GM19452 (cell line): ENCODE results near the gene PCYT2.

Source experiments
- ATAC-seq: cut with Tn5 transposase; IDR thresholded peaks from one replicate; pipeline ENCODE4 v1.9.1; 2021; ENCODE audit not compliant: unreplicated experiment

PCYT2 gene

DNA sequence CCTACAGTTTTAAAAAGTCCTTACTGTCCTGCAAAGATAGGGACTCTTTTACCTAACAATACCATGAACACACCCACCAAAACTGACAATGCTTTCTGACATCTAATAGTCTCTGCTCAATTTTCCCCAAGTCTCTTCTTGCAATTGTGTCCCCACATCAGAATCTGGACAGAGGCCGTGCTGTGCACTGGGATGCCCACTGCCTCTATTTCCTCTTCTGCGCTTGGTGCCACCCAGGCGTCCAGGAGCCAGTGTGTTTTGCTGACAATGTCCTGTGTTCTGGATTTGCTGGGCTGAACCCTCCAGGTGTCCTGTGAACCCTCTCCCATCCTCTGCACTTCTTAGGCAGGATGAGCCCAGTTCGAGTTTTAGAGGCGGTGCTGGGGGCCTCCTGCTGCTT lies 33.6 kb downstream of the PCYT2 start:
- ATAC-seq: no peak

DNA sequence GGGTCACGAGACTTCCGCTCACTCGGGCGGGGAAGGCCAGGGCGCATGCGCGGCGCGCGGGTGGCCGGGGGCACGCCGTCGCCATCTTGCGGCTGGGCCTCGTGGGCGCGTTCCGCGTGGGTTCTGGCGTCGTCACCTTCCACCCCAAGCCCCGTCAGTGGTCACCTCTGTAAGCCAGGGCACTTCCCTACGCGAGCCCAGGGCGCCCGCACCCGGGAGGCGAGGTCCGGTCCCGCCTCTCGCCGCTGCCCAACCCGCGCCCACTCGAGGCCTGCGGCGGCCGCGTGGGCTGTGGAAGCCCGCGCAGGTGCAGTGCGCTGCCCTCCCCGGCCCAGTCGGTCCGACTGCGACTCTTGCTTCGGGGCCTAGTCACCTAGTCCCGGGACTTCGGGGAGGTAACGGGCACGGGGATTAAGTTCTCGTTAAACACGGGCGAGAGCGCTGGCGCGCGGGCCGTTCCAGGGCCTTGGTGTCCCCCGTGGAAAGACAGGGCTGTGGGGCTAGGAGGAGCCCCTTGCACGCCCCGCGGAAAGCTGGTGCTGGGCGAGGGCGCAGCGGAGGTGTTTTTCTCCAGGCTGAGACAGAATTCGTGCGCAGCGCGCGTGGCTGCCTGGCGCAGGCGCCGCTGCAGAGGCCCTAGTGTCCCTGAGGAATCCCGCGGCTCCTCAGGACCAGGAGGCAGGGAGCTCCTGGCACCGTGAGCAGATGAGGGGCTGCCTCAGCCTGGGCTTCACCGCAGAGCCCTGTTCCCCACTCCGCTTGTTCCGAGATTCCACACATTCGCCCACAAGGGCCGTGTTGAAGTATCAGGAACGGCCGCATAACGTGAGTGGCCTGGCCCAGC lies 39.6 kb downstream of the PCYT2 start:
- ATAC-seq: peak; percentile 36

DNA sequence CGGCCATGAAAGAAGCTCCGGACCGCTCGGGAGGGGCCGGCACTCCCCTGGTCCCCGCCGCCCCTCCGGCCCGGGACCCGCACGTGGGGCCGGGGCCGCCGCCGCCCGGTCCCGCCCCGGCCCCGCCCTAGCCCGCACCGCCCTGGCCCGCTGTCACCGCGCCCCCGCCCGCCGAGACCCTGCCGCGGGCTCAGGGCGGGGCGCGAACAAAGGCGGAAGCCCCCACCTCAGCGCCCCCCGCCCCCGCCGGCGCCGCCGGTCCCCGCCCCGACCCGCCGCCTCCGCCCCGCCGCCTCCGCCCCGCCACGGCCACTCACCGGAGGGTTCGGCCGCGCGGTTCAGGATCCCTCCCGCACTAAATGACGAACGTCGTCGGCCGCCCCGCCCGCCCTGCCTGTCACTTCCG lies 40.2 kb downstream of the PCYT2 start, which contains the start of gene ARHGDIA:
ARHGDIA (minus strand) TSS at position 357 of the 406 bp plus-strand sequence. CDS start 1,407 bp downstream, outside the sequence.
- peak; percentile 25 for ATAC-seq

DNA sequence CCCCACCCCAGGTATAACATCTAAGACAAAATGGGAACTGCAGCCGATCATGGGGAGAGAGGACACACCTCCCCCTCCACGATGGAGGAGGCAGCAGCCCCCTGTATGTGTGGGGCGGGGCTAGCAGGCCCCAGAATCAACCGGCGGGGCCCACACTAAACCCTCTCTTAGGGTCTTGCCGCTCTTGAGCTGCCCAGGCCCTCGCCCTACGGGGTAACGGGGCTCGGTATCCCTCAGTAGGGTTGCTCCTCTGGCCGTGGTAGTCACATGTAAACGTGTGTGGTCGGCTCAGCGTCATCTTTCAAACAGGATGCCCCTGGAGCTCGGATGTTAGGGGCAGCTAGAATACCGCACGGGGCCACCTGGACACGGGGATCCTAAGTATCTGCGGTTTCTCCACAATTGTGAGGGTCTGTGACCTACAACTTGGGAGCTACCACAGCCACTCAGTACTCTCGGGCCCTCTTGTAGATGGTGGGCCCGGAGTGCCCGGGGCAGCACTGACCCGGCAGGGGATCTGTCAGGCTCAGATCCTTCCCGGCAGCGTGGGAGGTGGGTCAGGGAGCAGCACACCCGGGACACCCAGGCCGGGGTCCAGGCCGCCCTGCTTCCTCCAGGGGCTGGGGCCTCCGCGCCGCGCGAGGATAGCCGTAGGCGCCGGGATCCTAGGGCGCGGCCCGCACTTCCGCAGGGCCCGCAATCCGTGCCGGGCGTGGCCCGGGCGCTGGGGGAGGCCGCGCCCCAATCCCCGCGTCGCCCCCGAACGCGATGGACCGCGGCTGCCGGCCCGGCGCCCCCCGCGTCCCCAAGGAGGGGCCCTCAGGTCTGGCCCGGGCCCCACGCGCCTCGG lies 40.8 kb downstream of the PCYT2 start:
- peak; percentile 20 for ATAC-seq

DNA sequence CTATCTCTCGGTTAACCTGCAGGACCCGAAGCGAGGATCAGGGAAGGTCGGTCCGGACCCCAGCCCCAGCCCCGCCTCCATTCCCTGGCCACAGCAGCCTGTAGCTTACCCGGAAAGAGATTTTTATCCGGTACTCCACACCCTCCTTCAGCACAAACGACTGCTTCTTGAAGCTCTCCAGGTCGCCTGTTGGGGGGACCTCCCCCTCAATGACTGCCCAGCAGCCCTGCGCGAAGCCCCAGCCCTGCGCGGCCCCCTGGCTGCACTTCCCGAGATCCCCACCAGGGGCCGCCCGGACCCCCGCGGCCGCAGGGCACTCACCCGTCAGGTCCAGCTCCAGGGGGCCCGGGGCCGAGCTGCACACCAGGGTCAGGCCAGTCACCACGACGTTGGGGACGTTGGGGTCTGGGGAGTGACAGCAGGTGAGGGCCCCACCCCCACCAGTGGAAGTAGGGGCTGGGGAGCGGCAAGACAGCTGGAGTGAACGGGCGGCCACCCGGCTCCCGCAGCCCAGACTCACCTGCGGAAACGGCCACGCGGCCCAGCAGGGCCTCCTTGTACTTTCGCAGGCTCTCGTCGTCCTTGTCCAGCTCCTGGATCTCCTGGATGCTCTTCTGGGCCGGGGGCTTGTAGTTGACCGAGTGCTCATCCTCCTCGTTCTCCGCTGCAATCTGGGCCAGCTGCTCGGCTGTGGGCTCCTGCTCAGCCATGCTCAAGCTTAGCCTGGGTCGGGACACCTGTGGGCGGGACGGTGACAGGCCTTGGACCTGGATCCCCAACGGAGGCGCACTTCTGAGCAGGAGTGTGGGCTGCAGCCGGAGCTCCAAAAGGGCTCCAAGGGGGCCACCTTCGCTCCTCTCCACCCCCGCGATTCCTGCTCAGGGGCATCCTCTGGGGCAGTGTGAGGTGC lies 41.7 kb downstream of the PCYT2 start:
- ATAC-seq: no peak

DNA sequence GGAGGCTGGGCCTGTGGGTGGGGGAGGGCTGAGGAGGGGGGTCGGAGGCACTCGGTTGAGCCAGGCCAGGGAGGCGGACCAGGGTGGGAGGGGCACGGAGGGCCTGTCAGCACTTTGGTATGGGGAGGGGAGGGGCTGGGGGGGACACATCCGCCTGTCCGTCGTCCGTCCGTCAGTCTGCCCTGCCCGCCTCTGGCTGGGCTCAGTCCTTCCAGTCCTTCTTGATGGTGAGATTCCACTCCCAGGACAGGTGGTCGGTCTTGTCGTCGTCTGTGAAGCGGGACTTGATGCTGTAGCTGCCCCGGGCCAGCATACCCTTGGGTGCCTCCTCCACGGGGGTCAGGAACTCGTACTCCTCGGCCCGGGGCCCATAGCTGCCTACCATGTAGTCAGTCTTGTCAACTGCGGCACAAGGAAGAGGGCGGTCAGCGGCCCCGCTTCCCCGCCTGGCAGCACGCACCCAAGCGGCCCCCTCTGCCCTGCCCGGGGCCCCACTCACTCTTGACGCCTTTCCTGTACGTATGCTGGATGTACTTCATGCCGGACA lies 42.5 kb downstream of the PCYT2 start:
- no peak for ATAC-seq

DNA sequence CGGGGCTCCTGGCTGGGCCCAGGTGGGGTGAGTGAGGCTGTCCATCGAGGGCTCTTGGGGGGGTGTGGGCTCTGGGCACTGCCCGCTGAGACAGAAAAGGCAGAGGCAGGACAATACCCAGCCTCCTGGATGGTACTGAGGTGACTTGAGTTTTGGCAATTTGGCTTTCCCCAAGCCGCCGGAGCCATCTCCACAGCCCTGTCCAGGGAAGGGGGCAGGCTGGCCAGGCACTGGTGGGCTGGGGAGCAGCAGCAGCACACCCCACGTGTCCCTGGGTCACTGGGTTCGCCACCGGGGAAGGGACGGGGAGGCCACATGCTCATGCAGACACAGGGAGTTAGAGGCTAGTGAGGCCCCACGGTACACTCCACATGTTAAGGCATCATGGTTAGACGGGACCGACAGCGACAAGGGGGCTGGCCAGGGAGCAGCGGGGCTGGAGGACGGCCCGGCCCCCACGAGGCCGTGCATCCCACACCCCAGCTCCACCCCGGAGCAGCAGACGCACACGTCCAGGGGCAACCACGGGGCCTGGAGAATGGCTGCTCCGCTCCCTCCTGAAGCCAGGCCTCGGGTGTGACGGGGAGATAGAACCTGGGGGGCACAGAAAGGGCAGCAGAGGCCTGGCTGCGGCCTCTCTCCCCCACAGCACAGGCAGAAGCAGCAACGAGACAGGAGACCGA lies 43.1 kb downstream of the PCYT2 start:
- ATAC-seq: no peak

DNA sequence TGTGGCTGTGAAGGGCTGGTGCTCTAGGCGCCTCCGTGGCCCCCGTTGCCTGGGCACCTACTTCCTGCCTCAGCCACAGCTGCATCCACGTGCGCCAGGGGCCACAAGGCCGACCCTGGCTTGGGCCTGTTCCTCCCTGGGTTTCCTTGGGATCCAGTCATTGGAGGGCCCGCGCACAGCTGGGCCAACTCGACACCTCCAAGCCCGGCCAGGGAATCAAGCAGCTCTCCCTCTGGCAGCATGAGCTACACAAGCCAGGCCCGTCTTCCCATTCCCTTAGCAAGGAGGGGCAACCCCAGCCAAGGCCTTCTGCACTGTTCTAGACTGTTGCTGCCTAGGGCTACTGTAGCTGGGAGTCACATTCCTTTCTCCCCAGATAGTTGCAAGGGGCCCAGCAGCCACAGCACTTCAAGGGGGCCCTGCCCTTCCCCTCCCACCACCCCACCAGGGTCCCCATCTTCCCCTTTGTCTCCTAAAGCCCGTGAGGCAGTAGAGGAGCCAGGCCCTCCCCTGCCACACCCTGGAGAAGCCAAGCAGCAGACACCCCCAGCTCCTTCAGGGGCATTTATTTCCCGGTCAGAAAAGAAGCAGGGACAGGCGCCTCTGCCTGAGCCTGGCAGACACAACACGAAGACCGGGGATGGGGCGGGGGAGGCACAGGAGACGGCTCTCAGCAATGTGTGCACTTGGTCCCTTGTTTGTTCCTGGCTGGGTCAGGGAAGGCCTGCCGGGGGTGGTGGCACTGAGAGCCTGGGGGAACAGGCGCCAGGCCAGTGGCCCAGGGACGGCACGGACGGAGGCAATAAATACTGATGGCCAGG lies 43.8 kb downstream of the PCYT2 start:
- ATAC-seq: no peak

DNA sequence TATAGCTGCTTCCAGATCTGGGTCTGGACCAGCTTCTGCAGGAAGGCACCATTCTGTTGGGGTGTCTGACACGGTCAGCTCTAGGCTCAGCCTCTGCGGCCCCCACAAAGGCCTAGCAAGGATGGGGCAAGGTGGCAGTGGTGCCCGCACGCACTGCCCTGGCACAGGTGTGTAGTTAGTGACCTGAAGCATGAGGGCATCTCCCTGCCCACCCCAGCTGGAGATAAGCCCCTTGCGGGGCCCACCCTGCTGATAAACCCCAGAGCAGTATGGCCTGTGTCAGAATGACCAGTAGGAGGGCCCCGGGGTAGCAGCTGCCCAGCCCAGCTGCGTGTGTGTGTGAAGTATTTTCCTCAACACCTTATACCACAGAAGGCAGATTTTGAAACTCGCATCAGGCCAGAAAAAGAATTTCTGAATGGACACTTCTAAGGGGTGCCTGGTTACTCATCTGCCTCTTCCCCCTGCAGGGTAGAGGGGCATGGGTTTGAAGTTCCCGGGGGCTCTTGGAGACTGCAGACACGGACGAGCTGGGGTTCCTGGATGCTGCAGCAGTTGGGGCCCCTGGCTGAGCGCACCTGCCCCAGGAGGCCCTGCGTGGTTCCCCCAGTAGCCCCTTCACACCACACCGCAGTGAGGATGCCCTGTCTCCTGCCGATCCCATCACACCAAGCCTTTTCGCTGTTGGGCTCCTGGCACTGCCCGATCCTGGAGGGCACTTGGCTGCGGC lies 44.6 kb downstream of the PCYT2 start:
- ATAC-seq: no peak

DNA sequence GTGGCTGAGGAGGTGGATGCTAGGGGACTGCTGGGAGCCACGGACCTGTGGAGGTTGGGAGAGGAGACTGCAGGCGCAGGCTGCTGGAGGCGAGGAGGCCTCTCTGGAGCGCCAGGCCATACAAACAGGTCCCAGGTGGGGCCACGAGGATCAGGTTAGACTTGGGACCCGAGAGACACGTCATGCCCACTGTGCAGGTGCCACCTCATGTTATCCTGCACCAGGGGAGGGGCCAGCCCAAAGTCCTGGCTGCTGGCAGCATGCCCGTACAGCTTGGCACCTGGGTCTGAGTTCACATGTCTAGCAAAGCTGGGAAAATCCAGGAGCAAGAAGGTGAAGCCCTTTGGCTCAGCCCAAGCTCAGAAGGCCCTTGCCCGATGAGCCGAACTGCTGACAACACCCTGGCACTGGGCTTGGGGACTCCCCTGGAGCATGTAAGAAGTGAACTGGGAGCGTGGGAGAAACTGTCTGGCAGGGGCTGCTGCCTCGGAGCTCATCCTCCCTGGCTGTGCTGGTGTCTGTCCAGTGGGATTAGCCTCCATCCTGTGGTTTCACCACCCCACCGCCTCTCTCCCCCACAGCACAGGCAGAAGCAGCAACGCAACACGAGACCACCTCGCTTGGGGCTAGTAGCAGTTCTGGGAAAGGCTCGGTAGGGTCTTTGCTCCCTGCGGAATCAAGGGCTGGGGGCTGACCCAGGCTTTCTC lies 45.3 kb downstream of the PCYT2 start:
- no peak for ATAC-seq

DNA sequence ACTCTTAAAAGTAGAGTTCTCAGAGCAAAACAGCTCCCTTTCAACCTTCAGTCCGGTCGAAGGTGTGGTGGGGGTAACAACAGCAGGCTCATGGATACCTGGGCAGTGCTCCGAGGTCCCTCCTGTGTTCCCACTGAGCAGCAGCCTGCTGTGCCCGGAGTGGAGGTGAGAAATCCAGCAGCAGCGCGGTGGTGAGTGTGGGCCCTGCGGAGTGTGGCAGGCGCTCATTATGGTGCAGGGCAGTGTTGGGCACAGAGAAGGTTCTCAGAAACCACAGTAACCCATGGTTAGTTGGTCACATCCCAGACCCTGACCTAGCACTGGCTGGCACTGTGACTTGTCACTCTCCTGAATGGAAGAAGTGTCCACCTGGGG lies 45.9 kb downstream of the PCYT2 start:
- ATAC-seq: no peak

DNA sequence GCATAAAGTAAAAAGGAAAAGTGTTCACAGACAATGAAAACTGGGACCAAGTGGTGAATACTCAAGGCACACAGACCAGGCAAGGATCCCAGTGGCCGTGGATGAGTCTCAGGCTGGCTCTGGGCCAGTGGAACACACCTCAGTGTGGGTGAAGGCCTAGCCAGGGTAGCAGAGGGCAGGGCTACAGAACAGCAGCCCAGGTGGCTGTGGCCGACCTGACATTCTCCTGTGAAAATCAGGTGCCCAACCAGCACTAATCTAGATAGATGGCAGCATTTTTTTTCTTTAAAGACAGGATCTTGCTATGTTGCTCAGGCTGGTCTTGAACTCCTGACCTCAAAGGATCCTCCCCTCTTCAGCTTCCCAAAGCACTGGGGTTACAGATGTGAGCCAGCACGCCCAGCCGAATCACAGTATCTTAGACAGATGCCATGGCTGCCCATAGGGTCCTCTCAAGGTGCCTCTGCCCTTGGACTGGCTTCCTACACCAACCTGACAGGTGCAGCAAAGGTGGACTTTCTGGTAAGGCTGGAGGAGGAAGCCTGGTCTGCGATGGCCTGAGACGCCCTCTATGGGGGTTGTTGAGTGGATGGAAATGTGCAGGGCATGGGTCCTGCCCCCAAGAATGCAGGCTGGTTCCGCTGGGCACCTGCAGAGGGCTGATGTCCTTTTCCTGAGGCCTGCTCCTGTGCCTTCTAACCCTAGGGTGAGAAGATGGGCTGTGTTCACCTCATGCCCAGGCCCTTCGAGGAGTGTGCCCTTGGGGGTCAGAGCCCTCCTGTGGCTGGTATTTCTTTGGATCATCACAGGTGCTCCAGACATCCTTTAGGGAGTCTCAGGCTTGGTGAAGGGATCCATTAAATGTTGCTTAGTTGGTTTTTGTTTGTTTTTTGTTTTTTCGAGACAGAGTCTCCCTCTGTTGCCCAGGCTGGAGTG lies 47.1 kb downstream of the PCYT2 start:
- no peak for ATAC-seq

DNA sequence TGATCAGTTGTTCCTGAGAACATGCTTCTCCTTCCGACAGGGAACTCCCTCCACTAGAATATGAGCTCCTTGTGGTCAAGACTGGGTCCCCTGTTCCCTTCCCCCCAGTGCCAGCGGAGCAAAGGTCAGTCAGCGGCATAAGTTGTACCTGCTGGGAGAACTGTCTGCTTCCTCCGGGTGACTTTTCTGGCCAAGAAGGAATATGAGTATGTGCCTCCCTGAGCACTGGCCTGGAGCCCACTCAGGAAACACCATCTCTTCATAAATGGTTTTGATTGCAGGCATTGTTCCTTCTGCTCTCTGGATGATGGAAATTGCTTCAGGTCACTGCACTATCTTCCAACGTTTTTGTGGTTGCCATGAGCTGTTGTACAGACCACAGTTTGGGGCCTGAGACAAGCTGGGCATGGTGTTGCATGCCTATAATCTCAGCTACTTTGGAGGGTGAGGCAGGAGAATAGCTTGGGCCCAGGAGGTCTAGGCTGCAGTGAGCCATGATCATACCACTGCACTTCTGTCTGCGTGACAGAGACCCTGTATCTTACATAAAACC lies 48.0 kb downstream of the PCYT2 start:
- ATAC-seq: no peak

DNA sequence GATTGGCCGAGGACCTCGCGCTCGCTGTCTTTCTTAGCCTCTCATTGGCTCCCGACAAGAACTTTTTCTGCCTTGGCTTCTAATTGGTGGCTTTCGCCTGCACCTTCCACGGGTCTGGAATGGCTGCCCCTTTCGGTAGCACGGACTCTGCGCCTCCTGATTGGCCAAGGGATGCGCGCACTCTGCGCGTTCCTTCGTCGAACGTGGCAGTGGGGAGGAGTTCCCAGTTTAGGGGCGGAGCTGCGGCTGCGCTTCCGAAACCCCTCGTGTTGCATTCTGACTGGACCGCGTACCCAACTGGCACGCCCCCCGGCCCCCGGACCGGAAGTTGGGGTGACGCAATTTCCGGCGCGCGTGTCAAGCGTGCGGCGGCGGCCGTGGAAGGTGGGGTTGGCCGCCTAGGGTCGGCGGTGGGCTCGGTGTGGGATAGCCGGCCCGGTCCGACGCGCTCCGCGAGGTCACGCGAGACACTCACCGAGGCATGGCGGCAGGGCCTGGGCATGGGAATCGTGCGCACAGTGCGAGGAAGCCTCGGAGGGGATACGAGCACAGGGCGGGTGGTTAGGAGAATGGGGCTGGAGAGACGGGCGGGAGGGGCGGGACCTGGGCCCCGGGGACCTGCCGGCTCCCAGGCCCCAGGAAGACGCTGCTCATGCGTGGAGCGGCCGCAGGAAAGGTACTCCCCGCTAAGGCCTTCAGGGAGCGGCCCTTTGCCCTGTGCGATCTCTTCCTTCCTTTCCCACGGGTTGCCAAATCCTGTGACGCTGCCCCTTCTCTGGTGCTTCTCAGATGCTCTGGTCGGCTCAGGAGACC lies 50.2 kb downstream of the PCYT2 start:
- peak; percentile 80 for ATAC-seq

DNA sequence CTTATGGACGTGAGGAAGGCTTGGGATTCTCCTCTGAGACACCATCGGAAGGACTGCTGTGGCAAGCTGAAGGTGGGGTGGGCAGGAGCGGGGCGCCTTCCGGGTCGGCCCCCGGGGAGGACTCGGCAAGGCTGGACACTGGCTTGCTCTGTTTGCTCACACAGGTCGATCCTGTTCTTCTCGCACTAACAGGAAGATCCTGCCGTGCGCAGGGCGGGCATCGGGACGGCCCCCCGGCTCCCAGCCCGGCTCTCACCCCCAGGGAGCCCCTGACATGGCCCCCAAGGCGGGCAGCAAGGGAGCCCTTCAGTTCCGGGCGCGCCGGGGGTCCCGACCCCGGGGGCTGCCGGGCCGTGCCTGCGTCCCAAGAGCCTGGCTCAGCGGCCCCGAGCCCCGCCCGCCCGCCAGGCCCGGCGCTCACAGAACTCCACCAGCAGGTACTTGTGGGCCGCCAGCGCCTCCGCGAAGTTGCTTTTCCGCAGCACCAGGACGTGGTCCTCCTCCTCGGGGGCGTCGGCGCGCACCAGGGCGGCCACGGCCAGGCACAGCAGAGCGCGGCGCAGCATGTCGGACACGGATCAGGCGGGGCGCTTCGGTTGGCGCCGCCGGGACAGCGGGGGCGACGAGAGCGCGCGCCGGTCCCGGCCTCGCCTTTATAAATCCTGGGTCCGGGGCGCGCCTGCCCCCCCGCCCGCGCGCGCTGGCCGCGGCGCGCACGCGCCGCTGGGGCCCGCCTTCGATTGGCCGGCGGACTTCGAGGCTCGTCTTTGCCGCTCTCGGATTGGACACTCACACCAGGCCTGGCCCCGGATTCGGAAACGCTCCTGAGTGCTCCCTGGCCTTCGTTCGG lies 51.1 kb downstream of the PCYT2 start, which contains the start of gene P4HB:
P4HB (minus strand) TSS at position 630 of the 850 bp plus-strand sequence; CDS start at position 566, 64 bp downstream.
- ATAC-seq: peak; percentile 69
